ENCODE measurements around the gene CEMP1. TPM values are rescaled to one million over a fixed set of nuclear protein-coding genes. Genes with fewer than 3 reads are reported as not detected.

The CEMP1 gene
- total RNA-seq, 4 donors from 2014 or later: 0.46 to 3.3 TPM; not detected in 2

DNA sequence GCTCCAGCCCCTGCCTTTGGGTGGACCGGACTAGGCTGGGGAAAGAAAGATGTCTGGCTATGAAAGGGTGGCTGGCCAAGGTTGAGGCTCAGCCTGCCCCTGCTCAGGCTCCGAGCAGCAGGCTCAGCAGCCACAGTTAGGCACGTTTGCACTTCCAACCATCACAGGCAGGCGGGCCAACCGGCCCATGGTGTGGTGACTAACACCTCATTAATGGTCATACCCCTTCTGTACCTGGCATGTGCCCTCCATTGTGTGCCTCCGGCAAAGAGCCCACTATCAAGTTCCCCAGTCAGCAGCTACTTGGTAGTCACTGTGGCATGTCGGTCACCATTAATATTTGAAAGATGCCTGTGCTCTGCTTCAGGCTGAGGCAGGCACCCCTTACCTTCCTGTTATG lies 49.5 kb downstream of the CEMP1 start:
- Histone ChIP-seq H3K4me3 (no peak overlapping the region), H3K4me1 (peaks cover 0 to 11% of the 10 kb centered on the region in 2 donors), H3K27ac (no peak overlapping the region), H3K36me3 (no peaks in the 10 kb centered on the region), H3K27me3 (no peaks in the 10 kb centered on the region), H3K9me3 (no peaks in the 10 kb centered on the region)
- no peak for DNase-seq
- intact Hi-C loops (cut with DNase I; ENCODE audit: low total_unique reads): no loop called here
- no peak for TF ChIP-seq POLR2A (IDR thresholded peaks at IDR 0.05)
- TF ChIP-seq, protein P1, sequence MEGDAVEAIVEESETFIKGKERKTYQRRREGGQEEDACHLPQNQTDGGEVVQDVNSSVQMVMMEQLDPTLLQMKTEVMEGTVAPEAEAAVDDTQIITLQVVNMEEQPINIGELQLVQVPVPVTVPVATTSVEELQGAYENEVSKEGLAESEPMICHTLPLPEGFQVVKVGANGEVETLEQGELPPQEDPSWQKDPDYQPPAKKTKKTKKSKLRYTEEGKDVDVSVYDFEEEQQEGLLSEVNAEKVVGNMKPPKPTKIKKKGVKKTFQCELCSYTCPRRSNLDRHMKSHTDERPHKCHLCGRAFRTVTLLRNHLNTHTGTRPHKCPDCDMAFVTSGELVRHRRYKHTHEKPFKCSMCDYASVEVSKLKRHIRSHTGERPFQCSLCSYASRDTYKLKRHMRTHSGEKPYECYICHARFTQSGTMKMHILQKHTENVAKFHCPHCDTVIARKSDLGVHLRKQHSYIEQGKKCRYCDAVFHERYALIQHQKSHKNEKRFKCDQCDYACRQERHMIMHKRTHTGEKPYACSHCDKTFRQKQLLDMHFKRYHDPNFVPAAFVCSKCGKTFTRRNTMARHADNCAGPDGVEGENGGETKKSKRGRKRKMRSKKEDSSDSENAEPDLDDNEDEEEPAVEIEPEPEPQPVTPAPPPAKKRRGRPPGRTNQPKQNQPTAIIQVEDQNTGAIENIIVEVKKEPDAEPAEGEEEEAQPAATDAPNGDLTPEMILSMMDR (IDR thresholded peaks at IDR 0.05): no peak

DNA sequence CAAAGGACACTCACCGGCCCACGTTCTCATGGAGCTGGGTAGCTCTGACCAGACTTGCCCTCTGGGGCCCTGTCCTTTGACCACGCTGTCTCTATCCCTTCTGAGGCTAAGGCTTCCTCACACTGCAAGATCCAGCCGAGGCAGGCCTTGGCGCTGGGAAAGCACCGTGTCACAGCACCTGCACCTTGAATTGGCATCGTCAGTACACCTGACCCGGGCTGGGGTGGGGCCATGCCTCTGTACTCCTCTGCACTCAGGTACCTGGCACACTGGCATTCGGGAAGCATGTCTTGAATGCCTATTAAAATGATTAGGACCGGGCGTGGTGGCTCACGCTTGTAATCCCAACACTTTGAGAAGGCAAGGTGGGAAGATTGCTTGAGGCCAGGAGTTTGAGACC lies 50.3 kb downstream of the CEMP1 start:
- no peaks in the 10 kb centered on the region for H3K36me3 ChIP-seq
- H3K9me3 ChIP-seq: no peaks in the 10 kb centered on the region
- no peak for TF ChIP-seq POLR2A (IDR thresholded peaks at IDR 0.05)
- TF ChIP-seq, protein P1 (IDR thresholded peaks at IDR 0.05): no peak
- no peak for DNase-seq
- peaks cover 0 to 12% of the 10 kb centered on the region in 2 donors for H3K4me1 ChIP-seq
- H3K4me3 ChIP-seq: no peak overlapping the region
- intact Hi-C loops (cut with DNase I; ENCODE audit: low total_unique reads): no loop called here
- no peak overlapping the region for H3K27ac ChIP-seq
- H3K27me3 ChIP-seq: no peaks in the 10 kb centered on the region

MicroRNAs encoded within 50 kb of the gene (microRNA counts, 767-probe panel; counts per million panel counts)
- 0 counts per million in 2 donors for microRNA hsa-miR-3178

Small RNA genes lying within 50 kb of the gene (microRNA-seq; reads per million reads assigned to microRNA genes)
- gene MIR3178 (ENCODE audit: borderline microRNAs expressed, borderline replicate concordance): not detected

Small RNA genes lying within 50 kb of the gene (small RNA-seq; reads per million reads assigned to genes)
- not detected for gene AC093525.1
- gene MIR3178: not detected

Other genes with a start within 250 kb of the CEMP1 start
- 10 to 100 TPM in 1 of 4 donors, 1 to 10 TPM in 3; 1.3 to 18.7 (median 4.7) TPM for gene ABCA3, start 190.7 kb downstream of the CEMP1 start, total RNA-seq
- gene CCNF, start 102.0 kb downstream of the CEMP1 start, total RNA-seq: 10 to 100 TPM in 1 of 4 donors, 1 to 10 TPM in 1, under 1 TPM in 1, not detected in 1; under 0.01 to 11.8 (median 1.9) TPM
- 1 to 10 TPM in 2 of 4 donors, not detected in 2; 1.8 to 7.0 TPM for gene TEDC2, start 71.3 kb downstream of the CEMP1 start, total RNA-seq
- 10 to 100 TPM in 1 of 4 donors, 1 to 10 TPM in 1, not detected in 2; 1.3 to 15.5 TPM for gene NTN3, start 60.1 kb downstream of the CEMP1 start, total RNA-seq
- gene TBC1D24, start 56.3 kb downstream of the CEMP1 start, total RNA-seq: 10 to 100 TPM in 1 of 4 donors, 1 to 10 TPM in 2, under 1 TPM in 1; 0.59 to 21.6 (median 4.6) TPM
- 100 to 1,000 TPM in 1 of 4 donors, 10 to 100 TPM in 3; 14.3 to 126 (median 41.4) TPM for gene ATP6V0C, start 17.5 kb downstream of the CEMP1 start, total RNA-seq
- 10 to 100 TPM in 3 of 4 donors, 1 to 10 TPM in 1; 7.9 to 36.5 (median 22.0) TPM for gene AMDHD2, start 11.0 kb downstream of the CEMP1 start, total RNA-seq
- gene PDPK1, start 6.6 kb upstream of the CEMP1 start, total RNA-seq: 10 to 100 TPM; 11.0 to 66.2 (median 23.9) TPM
- gene KCTD5, start 151.1 kb upstream of the CEMP1 start, total RNA-seq: 10 to 100 TPM in 2 of 4 donors, 1 to 10 TPM in 2; 4.6 to 21.6 (median 12.7) TPM
- gene PRSS27, start 188.8 kb upstream of the CEMP1 start, total RNA-seq: 1 to 10 TPM in 1 of 4 donors, under 1 TPM in 1, not detected in 2; 0.83 to 1.3 TPM
- gene SRRM2, start 221.2 kb upstream of the CEMP1 start, total RNA-seq: 100 to 1,000 TPM in 3 of 4 donors, 10 to 100 TPM in 1; 92.7 to 900 (median 121) TPM
- gene ELOB, start 245.9 kb upstream of the CEMP1 start, total RNA-seq: 100 to 1,000 TPM in 3 of 4 donors, 10 to 100 TPM in 1; 88.4 to 524 (median 219) TPM

All from uterus (tissue), 4 donors.